Measurements from ENCODE around the gene PLSCR5.

The PLSCR5 gene

DNA sequence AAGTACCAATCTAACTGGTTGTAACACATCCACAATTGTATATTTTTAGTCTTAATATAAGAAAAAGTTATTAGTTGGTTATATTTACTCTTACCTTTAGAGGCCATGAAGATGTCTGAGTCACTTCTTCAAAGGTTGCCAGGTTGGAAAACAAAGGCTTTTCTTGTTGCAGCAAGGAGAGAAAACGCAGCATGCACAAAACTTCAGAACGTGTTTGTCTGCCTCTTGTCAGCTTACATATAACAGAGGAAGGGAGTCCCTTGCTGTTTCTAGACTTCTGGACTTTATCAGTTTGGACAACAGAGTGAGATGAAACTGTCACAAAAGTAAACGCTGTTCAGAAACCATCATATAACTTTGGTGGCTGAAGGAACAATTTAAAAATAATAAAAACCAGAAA lies at the start of gene PLSCR5:
TSS of gene PLSCR5 (minus strand) at position 241 of the 400 bp plus-strand sequence. CDS start at position 107, 134 bp downstream.
- no peak for DNase-seq (ENCODE audit: low read depth in 1 of 2, low spot score in 1 of 2)

DNA sequence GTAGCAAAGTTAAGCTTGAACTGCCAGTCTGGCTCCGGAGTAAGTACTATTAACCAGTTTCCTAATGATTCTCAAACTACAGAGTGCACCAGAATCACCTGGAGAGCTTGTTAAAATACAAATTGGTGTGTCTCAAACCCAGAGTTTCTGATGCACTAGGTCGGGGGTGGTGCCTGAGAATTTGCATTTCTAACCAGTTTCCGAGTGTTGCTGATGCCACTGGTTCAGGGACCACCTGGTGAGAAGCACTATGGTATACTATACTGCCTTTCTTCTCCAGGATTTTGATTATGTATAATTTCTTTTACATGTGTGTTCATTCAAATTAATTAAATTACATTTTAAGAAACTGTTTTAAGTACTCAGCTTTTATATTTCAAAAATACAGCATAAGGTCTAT lies 48.8 kb upstream of the PLSCR5 start:
- no peak for DNase-seq (ENCODE audit: low read depth in 1 of 2, low spot score in 1 of 2)

- DNase-seq (ENCODE audit: low read depth in 1 of 2, low spot score in 1 of 2), result no peak
Observed at GRCh38 chr3:146650691-146651442, 45.7 kb upstream of the PLSCR5 start.

DNA sequence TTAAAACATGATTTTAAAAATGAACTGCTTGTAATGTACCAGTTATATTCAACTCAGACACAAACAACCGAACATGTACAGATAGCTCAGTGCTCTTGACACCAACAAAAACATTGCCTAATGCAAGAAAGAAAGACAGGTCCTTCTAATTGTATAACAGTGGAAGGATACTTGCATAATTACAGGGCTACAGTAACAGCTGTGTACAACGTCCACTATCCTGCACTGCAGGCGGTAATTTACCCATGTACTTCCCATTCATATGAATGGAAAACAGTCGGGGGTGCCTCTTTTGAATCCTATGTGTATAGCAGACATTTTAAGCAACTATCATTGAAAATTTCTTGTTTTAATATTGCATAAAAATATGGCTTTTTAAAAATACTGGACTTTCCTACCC lies 41.1 kb upstream of the PLSCR5 start:
- no peak for DNase-seq (ENCODE audit: low read depth in 1 of 2, low spot score in 1 of 2)

- DNase-seq (ENCODE audit: low read depth in 1 of 2, low spot score in 1 of 2), result no peak
Observed at GRCh38 chr3:146640955-146641867, 36.1 kb upstream of the PLSCR5 start.

GRCh38 chr3:146640361-146640760 lies 35.2 kb upstream of the PLSCR5 start:
- DNase-seq (ENCODE audit: low read depth in 1 of 2, low spot score in 1 of 2), result no peak

DNA sequence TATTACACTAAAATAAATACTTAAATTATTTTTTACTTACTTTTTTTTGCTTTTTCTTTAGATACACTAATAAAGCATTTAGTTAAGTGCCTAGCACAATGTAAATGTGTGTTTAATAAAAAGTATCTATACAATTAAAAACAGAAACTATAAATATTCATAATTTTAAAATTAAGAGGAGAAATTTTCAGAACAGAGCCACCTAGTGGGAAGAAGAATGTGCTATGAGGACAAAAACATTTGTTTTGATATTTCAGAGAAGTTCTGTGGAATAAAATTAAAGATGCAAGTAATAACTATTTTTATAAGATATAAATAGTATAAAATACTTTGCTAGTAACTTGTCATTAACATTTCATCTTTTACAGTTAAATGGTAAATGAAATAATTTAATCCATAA lies 33.6 kb upstream of the PLSCR5 start:
- no peak for DNase-seq (ENCODE audit: low read depth in 1 of 2, low spot score in 1 of 2)

- DNase-seq (ENCODE audit: low read depth in 1 of 2, low spot score in 1 of 2), result no peak
Observed at GRCh38 chr3:146637871-146638270, 32.7 kb upstream of the PLSCR5 start.

DNA sequence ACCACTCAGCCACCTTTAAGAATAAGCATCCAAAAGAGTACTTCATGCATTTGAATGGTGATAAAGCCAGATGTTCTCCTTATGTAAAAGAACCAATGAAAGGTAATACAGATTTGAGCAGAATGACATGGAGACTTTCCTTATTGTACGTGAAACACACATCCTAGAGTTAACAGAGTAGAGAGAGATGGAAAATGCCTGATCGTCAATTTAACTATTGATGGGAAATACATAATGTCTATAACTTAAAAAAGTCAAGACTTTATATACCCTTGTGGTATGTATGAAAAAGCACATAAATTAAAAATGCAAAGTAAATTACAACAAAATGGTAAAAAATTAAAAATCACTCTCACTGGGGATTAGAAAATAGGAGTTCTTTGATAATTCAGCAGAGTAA lies 31.7 kb upstream of the PLSCR5 start:
- no peak for DNase-seq (ENCODE audit: low read depth in 1 of 2, low spot score in 1 of 2)

GRCh38 chr3:146634346-146634745 lies 29.2 kb upstream of the PLSCR5 start:
- no peak for DNase-seq (ENCODE audit: low read depth in 1 of 2, low spot score in 1 of 2)

- no peak for DNase-seq (ENCODE audit: low read depth in 1 of 2, low spot score in 1 of 2)
Observed at GRCh38 chr3:146628671-146629070, 23.5 kb upstream of the PLSCR5 start.

GRCh38 chr3:146626403-146627122 lies 21.4 kb upstream of the PLSCR5 start:
- no peak for DNase-seq (ENCODE audit: low read depth in 1 of 2, low spot score in 1 of 2)

GRCh38 chr3:146625186-146625775 lies 20.1 kb upstream of the PLSCR5 start:
- no peak for DNase-seq (ENCODE audit: low read depth in 1 of 2, low spot score in 1 of 2)

DNA sequence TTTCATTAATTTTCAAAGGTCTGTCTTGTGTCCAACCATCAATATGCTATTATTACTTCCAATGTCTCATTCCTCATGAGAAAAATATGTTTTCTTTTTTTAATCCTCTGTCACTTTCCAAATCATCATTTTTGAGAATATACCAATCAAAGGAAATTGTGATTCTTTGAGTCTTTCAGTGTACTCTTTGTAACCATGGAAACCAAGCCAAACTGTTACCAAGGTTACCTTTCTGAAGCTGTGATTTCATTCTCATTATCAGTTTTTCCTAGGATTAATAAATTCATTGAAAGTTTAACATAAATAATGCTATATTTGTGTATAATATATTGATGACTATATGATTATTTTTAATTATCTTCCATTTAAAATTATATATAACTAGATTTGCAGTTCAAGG lies 16.6 kb upstream of the PLSCR5 start:
- no peak for DNase-seq (ENCODE audit: low read depth in 1 of 2, low spot score in 1 of 2)

DNA sequence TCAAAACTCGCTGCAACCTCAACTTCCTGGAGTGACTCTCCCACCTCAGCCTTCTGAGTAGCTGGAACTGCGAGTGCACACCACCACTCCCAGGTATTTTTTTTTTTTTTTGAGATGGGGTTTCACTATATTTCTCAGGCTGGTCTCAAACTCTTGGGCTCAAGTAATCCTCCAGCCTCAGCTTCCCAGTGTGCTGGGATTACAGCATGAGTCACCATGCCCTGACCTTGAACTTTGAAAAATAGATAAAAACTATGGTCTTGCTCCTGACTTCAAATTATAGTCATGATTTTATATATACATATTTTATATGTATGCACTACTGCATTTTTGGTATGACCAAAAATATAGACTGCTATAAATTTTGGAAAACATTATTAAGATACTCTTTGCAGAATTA lies 6.9 kb upstream of the PLSCR5 start:
- no peak for DNase-seq (ENCODE audit: low read depth in 1 of 2, low spot score in 1 of 2)

- DNase-seq (ENCODE audit: low read depth in 1 of 2, low spot score in 1 of 2), result no peak
Observed at GRCh38 chr3:146611096-146611495, 6.0 kb upstream of the PLSCR5 start.

GRCh38 chr3:146598535-146598934 lies 6.6 kb downstream of the PLSCR5 start:
- no peak for DNase-seq (ENCODE audit: low read depth in 1 of 2, low spot score in 1 of 2)

GRCh38 chr3:146594843-146595482 lies 10.2 kb downstream of the PLSCR5 start:
- DNase-seq (ENCODE audit: low read depth in 1 of 2, low spot score in 1 of 2), result no peak

- no peak for DNase-seq (ENCODE audit: low read depth in 1 of 2, low spot score in 1 of 2)
Observed at GRCh38 chr3:146593776-146594175, 11.4 kb downstream of the PLSCR5 start.

DNA sequence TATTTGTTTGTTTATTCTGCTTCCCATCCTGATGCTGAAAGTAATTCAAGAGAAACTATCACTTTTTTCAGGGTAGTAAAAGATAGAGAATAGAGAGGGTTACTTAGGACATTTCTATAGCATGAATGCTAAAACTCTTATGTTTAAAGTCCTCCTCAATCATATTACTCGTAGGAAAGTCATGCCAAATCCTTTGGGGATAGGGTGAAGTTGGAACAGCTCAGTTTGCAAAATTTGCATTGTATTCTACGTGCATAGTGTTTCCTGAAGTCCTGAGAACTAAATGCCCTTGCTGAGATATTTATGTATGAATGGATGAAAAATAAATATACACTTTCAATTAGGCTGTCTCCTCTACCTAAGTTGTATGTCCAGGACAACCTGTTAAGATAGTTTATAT lies 14.6 kb downstream of the PLSCR5 start:
- no peak for DNase-seq (ENCODE audit: low read depth in 1 of 2, low spot score in 1 of 2)

Data from stimulated activated CD4-positive, alpha-beta T cell treated with anti-CD3 and anti-CD28 coated beads, Interleukin-15, amount 100 ng/mL, for 1 hour (primary cell).